ENCODE results near the gene CFAP45. TPM values are rescaled to one million over a fixed set of nuclear protein-coding genes. Genes with fewer than 3 reads are reported as not detected.

The CFAP45 gene
- polyA plus RNA-seq, 3 donors: 0.12 to 1.0 TPM; not detected in 1

DNA sequence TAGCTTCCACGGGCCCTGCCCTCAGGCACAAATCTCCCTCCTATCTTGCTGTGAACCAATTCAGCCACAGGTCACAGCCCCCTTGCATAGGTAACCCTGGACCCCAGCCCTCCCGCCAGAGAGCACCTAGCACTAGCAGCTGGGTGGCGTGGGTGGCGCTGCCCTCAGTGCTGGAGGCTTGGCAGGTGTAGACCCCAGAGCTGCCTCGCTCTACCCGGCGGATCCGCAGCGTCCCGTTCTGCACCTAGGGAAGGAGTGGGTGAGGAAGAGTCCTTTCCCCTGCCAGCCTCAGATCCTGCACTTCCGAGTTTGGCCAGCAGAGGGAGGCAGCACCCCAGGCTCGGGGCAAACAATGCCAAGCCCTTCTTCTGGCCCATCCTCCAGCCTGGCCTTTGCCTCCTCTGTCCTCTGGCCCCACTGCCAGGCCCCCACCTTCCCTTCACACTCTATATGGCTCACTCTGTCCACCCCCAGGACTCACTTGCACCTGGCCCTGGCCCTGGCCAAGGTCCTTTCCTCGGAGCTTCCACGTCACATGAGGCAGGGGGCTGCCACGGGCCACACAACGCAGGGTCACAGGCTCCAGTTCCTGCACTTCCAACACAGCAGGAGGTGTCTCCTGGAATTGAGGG lies 36.4 kb upstream of the CFAP45 start:
- Histone ChIP-seq H3K9me3 (replicated peaks in 1 of 2; ENCODE audit: control insufficient read depth in 1 of 2, insufficient read depth in 1 of 2, low read length in 2 of 2) (no peaks in the 10 kb centered on the region), H4K20me1 (ENCODE audit: insufficient read depth, low read length) (no peaks in the 10 kb centered on the region), H3K27ac (ENCODE audit: low read depth in 1 of 2, low read length in 2 of 2) (peak overlapping the region in 1 of 2 donors; percentile 43), H3K4me1 (ENCODE audit: control insufficient read depth in 1 of 2, insufficient read depth in 2 of 2, low read length in 2 of 2) (peaks cover 40 to 50% of the 10 kb centered on the region in 2 donors), H3K36me3 (replicated peaks in 1 of 2; ENCODE audit: control insufficient read depth in 1 of 2, insufficient read depth in 2 of 2, low read length in 2 of 2) (no peaks in the 10 kb centered on the region), H3K79me2 (ENCODE audit: insufficient read depth, low read length) (peaks cover 50% of the 10 kb centered on the region), H2AFZ (ENCODE audit: insufficient read depth, low read depth, low read length, poor library complexity, severe bottlenecking) (no peak overlapping the region), H3K4me2 (replicated peaks; ENCODE audit: extremely low read depth, low read length, poor library complexity, severe bottlenecking) (peak overlapping the region; percentile 77), H3K4me3 (replicated peaks in 1 of 3; ENCODE audit: low read depth in 2 of 3, low read length in 3 of 3) (peak overlapping the region in 1 of 3 experiments; percentile 63), H3K27me3 (ENCODE audit: control insufficient read depth in 2 of 2, insufficient read depth in 2 of 2, low read length in 2 of 2) (no peaks in the 10 kb centered on the region), H3K9ac (ENCODE audit: insufficient read depth, low read length, poor library complexity, severe bottlenecking) (peak overlapping the region; percentile 5)
- peak; percentile 65 to 72 (median 69) for DNase-seq
- intact Hi-C loops (cut with micrococcal nuclease): loop anchor here (2.0 to 10.0 kb wide), 3 partner anchors 70 to 158 kb away; partner anchors contain the start of gene IGSF8 (in 1 of the 2)
- peaks cover 57% of the 10 kb centered on the region for H3K4me1 Mint-ChIP-seq
- peak overlapping the region in 6 of 7 donors; percentile 17 to 75 (median 48) for H3K27ac Mint-ChIP-seq
- H3K9me3 Mint-ChIP-seq: peaks cover 0 to 1% (median 0%) of the 10 kb centered on the region in 7 donors
- TF ChIP-seq, protein P1, sequence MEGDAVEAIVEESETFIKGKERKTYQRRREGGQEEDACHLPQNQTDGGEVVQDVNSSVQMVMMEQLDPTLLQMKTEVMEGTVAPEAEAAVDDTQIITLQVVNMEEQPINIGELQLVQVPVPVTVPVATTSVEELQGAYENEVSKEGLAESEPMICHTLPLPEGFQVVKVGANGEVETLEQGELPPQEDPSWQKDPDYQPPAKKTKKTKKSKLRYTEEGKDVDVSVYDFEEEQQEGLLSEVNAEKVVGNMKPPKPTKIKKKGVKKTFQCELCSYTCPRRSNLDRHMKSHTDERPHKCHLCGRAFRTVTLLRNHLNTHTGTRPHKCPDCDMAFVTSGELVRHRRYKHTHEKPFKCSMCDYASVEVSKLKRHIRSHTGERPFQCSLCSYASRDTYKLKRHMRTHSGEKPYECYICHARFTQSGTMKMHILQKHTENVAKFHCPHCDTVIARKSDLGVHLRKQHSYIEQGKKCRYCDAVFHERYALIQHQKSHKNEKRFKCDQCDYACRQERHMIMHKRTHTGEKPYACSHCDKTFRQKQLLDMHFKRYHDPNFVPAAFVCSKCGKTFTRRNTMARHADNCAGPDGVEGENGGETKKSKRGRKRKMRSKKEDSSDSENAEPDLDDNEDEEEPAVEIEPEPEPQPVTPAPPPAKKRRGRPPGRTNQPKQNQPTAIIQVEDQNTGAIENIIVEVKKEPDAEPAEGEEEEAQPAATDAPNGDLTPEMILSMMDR (IDR thresholded peaks at IDR 0.05): peak; percentile 99
- WGBS (ENCODE audit: insufficient coverage): 31% methylated on average over 16 of the region's 16 CpGs
- peaks cover 0 to 3% of the 10 kb centered on the region in 2 donors for H3K36me3 Mint-ChIP-seq
- peaks cover 0 to 2% (median 2%) of the 10 kb centered on the region in 3 donors for H3K27me3 Mint-ChIP-seq (ENCODE audit: low read depth in 3 of 3)
- H3K4me3 Mint-ChIP-seq: no peak overlapping the region

DNA sequence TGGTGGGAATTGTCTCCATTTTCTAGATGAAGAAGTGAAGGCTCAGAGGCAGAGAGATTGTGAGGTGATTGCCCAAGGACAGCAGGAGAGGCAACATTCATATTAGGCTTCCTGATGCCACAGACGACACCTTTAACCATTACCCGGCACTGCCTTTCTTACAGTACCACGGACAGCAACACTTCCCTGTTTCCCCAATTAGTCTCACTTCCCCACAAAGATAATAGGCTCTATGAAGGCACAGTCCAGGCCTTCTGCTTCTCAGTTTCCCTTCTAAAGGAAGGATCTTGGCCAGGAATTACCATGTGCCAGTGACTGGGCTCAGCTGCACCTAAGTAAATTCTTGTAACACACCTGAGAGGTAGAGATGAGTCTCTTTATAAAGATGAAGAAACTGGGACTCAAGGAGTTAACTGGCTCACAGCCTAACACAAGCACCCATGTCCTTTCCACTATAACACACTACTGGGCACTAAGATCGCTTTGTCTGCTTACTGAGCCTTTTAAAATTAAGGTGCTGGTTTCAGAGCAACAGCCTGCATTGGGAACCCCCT lies 35.8 kb upstream of the CFAP45 start:
- H4K20me1 ChIP-seq (ENCODE audit: insufficient read depth, low read length): no peaks in the 10 kb centered on the region
- H3K4me2 ChIP-seq (replicated peaks; ENCODE audit: extremely low read depth, low read length, poor library complexity, severe bottlenecking): peak overlapping the region; percentile 77
- Mint-ChIP-seq H3K4me3 (no peak overlapping the region), H3K4me1 (peaks cover 52% of the 10 kb centered on the region), H3K27ac (peak overlapping the region in 6 of 7 donors; percentile 6 to 80 (median 61)), H3K27me3 (ENCODE audit: low read depth in 3 of 3) (peaks cover 0 to 2% (median 2%) of the 10 kb centered on the region in 3 donors), H3K36me3 (peaks cover 0 to under 1% of the 10 kb centered on the region in 2 donors), H3K9me3 (peaks cover 0 to 1% (median 0%) of the 10 kb centered on the region in 7 donors)
- H3K36me3 ChIP-seq (replicated peaks in 1 of 2; ENCODE audit: control insufficient read depth in 1 of 2, insufficient read depth in 2 of 2, low read length in 2 of 2): no peaks in the 10 kb centered on the region
- TF ChIP-seq, protein P1 (IDR thresholded peaks at IDR 0.05): no peak
- no peak overlapping the region for H3K27ac ChIP-seq (ENCODE audit: low read depth in 1 of 2, low read length in 2 of 2)
- DNase-seq: peak; percentile 51 to 76 (median 72)
- no peak overlapping the region for H3K9ac ChIP-seq (ENCODE audit: insufficient read depth, low read length, poor library complexity, severe bottlenecking)
- H3K9me3 ChIP-seq (replicated peaks in 1 of 2; ENCODE audit: control insufficient read depth in 1 of 2, insufficient read depth in 1 of 2, low read length in 2 of 2): no peaks in the 10 kb centered on the region
- no peak overlapping the region for H2AFZ ChIP-seq (ENCODE audit: insufficient read depth, low read depth, low read length, poor library complexity, severe bottlenecking)
- peaks cover 44% of the 10 kb centered on the region for H3K79me2 ChIP-seq (ENCODE audit: insufficient read depth, low read length)
- H3K4me1 ChIP-seq (ENCODE audit: control insufficient read depth in 1 of 2, insufficient read depth in 2 of 2, low read length in 2 of 2): peaks cover 40 to 50% of the 10 kb centered on the region in 2 donors
- WGBS (ENCODE audit: insufficient coverage): 21% methylated on average over 4 of the region's 4 CpGs
- intact Hi-C loops (cut with micrococcal nuclease): loop anchor here (2.0 to 10.0 kb wide), 3 partner anchors 71 to 159 kb away; partner anchors contain the start of gene IGSF8 (in 1 of the 2)
- H3K4me3 ChIP-seq (replicated peaks in 1 of 3; ENCODE audit: low read depth in 2 of 3, low read length in 3 of 3): peak overlapping the region in 1 of 3 experiments; percentile 6
- H3K27me3 ChIP-seq (ENCODE audit: control insufficient read depth in 2 of 2, insufficient read depth in 2 of 2, low read length in 2 of 2): no peaks in the 10 kb centered on the region

Measured in CD14-positive monocyte (primary cell).